ENCODE measurements around the gene AKAP14. TPM values are rescaled to one million over a fixed set of nuclear protein-coding genes. Genes with fewer than 3 reads are reported as not detected.
"Not testable (repeated sequence)": the region's sequence is repeated elsewhere in the genome, so short reads cannot be mapped to it uniquely, and the experiment has no call there.

AKAP14 gene
- total and polyA plus RNA-seq, 8 donors, result not detected

DNA sequence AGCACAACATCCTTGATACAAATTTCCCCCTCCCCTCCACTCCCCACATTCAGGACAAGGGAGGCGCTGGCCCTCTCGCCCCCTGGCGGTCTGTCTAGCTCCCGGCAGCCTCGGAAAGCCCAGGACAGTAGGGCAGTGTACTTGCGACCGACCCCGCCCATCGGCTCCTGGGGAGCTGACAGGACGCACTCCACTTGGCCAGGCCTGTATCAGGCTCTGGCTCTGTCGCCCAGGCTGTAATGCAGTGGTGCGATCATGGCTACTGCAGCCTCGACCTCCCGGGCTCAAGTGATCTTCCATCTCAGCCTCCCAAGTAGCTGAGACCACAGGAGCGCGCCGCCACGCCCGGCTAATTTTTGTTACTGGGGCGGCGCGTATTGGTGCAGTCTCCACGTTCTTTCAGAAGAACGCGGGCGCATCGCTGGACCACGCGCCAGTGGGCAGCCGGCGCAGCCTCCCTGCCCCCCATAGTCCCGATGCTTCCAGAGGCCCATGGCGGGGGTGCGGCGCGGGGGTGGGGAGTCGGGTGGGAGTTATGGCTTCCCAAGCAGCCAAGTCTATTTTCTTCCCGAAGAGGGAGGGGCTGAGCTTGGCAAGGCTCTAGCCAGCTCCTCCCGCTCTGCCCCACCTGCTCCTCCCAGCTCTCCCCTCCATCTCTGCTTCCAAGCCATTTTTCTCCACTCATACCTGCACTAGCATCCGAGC, 7.8 kb upstream of the AKAP14 start:
- TF ChIP-seq, protein P1, sequence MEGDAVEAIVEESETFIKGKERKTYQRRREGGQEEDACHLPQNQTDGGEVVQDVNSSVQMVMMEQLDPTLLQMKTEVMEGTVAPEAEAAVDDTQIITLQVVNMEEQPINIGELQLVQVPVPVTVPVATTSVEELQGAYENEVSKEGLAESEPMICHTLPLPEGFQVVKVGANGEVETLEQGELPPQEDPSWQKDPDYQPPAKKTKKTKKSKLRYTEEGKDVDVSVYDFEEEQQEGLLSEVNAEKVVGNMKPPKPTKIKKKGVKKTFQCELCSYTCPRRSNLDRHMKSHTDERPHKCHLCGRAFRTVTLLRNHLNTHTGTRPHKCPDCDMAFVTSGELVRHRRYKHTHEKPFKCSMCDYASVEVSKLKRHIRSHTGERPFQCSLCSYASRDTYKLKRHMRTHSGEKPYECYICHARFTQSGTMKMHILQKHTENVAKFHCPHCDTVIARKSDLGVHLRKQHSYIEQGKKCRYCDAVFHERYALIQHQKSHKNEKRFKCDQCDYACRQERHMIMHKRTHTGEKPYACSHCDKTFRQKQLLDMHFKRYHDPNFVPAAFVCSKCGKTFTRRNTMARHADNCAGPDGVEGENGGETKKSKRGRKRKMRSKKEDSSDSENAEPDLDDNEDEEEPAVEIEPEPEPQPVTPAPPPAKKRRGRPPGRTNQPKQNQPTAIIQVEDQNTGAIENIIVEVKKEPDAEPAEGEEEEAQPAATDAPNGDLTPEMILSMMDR (IDR thresholded peaks at IDR 0.05), result peak in 3 of 7 experiments; percentile 9 to 34 (median 15)
- TF ChIP-seq EP300 (IDR thresholded peaks at IDR 0.05), result no peak
- no peaks in the 10 kb centered on the region for H3K36me3 ChIP-seq
- peaks cover 0 to 11% (median 0%) of the 10 kb centered on the region in 3 donors for H3K27me3 ChIP-seq
- peaks cover 0 to 6% (median 0%) of the 10 kb centered on the region in 4 donors for H3K4me1 ChIP-seq
- peaks cover 0 to 3% (median 0%) of the 10 kb centered on the region in 4 donors for H3K9me3 ChIP-seq
- H3K27ac ChIP-seq, result no peak overlapping the region
- DNase-seq, result peak; percentile 54 to 80
- WGBS, 5 donors, result 6 to 41% (median 9%) methylated on average over 10 to 40 of the region's 40 CpGs
- intact Hi-C loops (cut with DNase I; ENCODE audit: low total_unique reads), result no loop called here
- peak overlapping the region; percentile 22 to 43 (median 38) for H3K4me3 ChIP-seq

DNA sequence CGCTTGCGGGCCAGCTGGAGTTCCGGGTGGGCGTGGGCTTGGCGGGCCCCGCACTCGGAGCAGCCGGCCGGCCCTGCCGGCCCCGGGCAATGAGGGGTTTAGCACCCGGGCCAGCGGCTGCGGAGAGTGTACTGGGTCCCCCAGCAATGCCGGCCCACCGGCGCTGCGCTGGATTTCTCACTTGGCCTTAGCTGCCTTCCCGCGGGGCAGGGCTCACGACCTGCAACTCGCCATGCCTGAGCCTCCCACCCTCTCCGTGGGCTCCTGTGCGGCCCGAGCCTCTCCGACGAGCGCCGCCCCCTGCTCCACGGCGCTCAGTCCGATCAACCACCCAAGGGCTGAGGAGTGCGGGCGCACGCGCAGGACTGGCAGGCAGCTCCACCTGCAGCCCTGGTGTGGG, 5.1 kb upstream of the AKAP14 start:
- H3K4me1 ChIP-seq; DNase-seq; H3K27ac ChIP-seq; H3K9me3 ChIP-seq; H3K36me3 ChIP-seq; intact Hi-C loops (cut with DNase I; ENCODE audit: low total_unique reads); H3K4me3 ChIP-seq: not testable (repeated sequence)
- 84 to 100% (median 88%) methylated on average over 5 to 33 of the region's 36 CpGs for WGBS, 5 donors
- H3K27me3 ChIP-seq, result peaks cover 0 to 11% (median 0%) of the 10 kb centered on the region in 3 donors

DNA sequence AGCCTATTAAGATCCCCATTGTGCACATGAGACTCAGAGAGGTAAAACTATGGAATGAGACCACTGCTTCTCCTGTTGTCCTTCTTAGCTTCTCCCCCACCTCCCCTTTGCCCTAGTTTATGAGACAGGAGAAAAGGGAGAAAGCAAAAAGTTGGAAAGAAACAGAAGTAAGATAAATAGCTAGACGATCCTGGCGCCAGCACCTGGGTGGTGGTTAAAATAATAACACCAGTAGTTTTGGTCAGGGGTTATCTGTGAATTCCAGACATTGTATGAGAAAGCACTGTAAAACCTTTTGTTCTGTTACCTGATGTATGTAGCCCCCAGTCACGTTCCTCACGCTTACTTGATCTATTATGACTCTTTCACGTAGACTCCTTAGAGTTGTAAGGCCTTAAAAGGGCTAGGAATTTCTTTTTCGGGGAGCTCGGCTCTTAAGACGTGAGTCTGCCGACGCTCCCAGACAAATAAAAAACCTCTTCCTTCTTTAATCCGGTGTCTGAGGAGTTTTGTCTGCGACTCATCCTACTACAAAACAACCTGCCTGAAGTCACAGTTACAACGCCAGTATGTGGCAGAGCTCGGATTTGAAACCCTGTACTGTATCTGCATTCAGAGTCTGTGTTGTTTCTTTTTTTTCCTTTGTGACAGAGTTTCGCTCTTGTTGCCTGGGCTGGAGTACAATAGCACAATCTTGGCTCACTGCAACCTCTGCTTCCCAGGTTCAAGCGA, 3.6 kb upstream of the AKAP14 start:
- H3K4me3 ChIP-seq; H3K9me3 ChIP-seq; intact Hi-C loops (cut with DNase I; ENCODE audit: low total_unique reads); H3K27ac ChIP-seq; H3K4me1 ChIP-seq; H3K36me3 ChIP-seq: not testable (repeated sequence)
- DNase-seq, result peak in 1 of 2 donors; percentile 20
- H3K27me3 ChIP-seq, result peaks cover 0 to 11% (median 0%) of the 10 kb centered on the region in 3 donors
- WGBS, 5 donors, result 44 to 67% (median 59%) methylated on average over 16 of the region's 16 CpGs

DNA sequence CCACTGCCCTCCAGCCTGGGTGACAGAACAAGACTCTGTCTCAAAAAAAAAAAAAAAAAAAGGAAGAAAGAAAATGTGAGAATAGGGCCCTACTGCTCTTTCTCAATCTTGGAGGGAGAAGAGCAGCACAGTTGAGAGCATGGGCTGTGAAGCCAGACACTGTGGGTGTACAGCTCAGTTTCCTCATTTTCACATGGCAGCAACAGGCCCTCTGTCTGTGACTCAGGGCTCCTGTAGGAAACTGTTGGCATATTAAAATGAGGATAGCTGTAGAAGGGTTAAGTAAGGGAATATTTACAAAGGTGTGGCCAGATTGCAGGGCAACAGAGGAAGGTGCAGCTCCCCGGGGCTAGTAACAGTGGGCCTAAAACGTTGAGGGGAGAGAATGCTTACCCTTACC, 3.4 kb downstream of the AKAP14 start:
- H3K4me3 ChIP-seq, result no peak overlapping the region
- intact Hi-C loops (cut with DNase I; ENCODE audit: low total_unique reads), result no loop called here
- H3K36me3 ChIP-seq, result no peaks in the 10 kb centered on the region
- H3K9me3 ChIP-seq, result no peaks in the 10 kb centered on the region
- TF ChIP-seq POLR2AphosphoS5 (IDR thresholded peaks at IDR 0.05) (no peak), POLR2A (IDR thresholded peaks at IDR 0.05) (no peak), EP300 (IDR thresholded peaks at IDR 0.05) (no peak)
- TF ChIP-seq, protein P1 (IDR thresholded peaks at IDR 0.05), result no peak
- WGBS, 5 donors, result 0 to 29% (median 13%) methylated on average over 1 to 2 of the region's 2 CpGs
- no peaks in the 10 kb centered on the region for H3K27me3 ChIP-seq
- H3K4me1 ChIP-seq, result no peaks in the 10 kb centered on the region
- H3K27ac ChIP-seq, result no peak overlapping the region
- peak in 1 of 2 donors; percentile 44 for DNase-seq

DNA sequence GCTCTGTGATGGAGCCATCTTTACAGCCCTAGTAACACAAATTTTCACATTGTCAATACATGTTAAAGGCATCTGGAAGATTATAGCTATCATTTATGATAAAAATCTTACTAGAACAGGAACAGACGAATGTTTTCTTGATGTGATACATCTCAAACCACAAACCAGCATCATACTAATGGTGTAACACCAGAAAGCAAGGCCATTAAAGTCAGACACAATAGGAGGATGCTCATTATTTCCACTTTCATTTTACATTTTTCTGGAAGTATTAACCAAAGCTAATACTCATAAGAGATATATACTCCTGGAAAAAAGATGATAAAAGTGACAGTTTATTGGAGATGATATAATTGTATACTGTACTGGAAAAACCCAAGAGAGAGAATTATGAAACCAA, 5.3 kb downstream of the AKAP14 start:
- no peak overlapping the region for H3K4me3 ChIP-seq
- no peak for DNase-seq
- TF ChIP-seq, protein P1 (IDR thresholded peaks at IDR 0.05), result no peak
- TF ChIP-seq POLR2A (IDR thresholded peaks at IDR 0.05), result no peak
- no peak for TF ChIP-seq EP300 (IDR thresholded peaks at IDR 0.05)
- no peak for TF ChIP-seq POLR2AphosphoS5 (IDR thresholded peaks at IDR 0.05)
- no peaks in the 10 kb centered on the region for H3K27me3 ChIP-seq
- H3K4me1 ChIP-seq, result no peaks in the 10 kb centered on the region
- no peak overlapping the region for H3K27ac ChIP-seq
- H3K9me3 ChIP-seq, result no peaks in the 10 kb centered on the region
- intact Hi-C loops (cut with DNase I; ENCODE audit: low total_unique reads), result no loop called here
- 43 to 75% (median 67%) methylated on average over 1 of the region's 1 CpG for WGBS, 5 donors
- H3K36me3 ChIP-seq, result no peaks in the 10 kb centered on the region

All from stomach (tissue), 9 donors.